Osteoblast (primary cell): ENCODE measurements around the gene KCNIP3. TPM values are rescaled to one million over a fixed set of nuclear protein-coding genes. Genes with fewer than 3 reads are reported as not detected.
A peak's percentile ranks its signal among the peaks of the same experiment; 100 is the strongest.
"Not testable (repeated sequence)": the region's sequence is repeated elsewhere in the genome, so short reads cannot be mapped to it uniquely, and the experiment has no call there.

Source experiments
- DNase-seq: peaks from one replicate; pipeline ENCODE4 v3.0.0; 2011; ENCODE audit warnings: low spot score, mixed read lengths; ENCODE audit not compliant: insufficient read length; ENCODE audit errors: missing footprints
- H2AFZ ChIP-seq: 2 replicates; pipeline ENCODE4 v1.6.0; 2011; ENCODE audit warnings: mild to moderate bottlenecking, low read length
- H3K27ac ChIP-seq: 2 replicates; pipeline ENCODE4 v1.5.1; 2011; ENCODE audit warnings: mild to moderate bottlenecking, low read depth, low read length, moderate library complexity
- H3K27me3 ChIP-seq: 2 replicates; pipeline ENCODE4 v1.6.0; 2012; ENCODE audit warnings: mild to moderate bottlenecking, control low read depth, inconsistent platforms, low read length, moderate library complexity; ENCODE audit not compliant: insufficient read depth
- H3K36me3 ChIP-seq: 2 replicates; pipeline ENCODE4 v1.5.1; 2011; ENCODE audit warnings: mild to moderate bottlenecking, low read length, control low read depth, moderate library complexity; ENCODE audit not compliant: insufficient read depth
- H3K4me1 ChIP-seq: 2 replicates; pipeline ENCODE4 v1.5.1; 2011; ENCODE audit warnings: mild to moderate bottlenecking, low read length, control low read depth, moderate library complexity; ENCODE audit not compliant: insufficient read depth
- H3K4me2 ChIP-seq: 2 replicates; pipeline ENCODE4 v1.6.0; 2011; ENCODE audit warnings: mild to moderate bottlenecking, low read length; ENCODE audit not compliant: insufficient read depth
- H3K4me3 ChIP-seq: fragments of 200-600 bp; sonication (generic); 3 replicates; pipeline ENCODE4 v1.5.1; 2012; ENCODE audit warnings: mild to moderate bottlenecking, low read length, inconsistent platforms; ENCODE audit not compliant: insufficient read depth
- H3K79me2 ChIP-seq: 2 replicates; pipeline ENCODE4 v1.6.0; 2012; ENCODE audit warnings: mild to moderate bottlenecking, low read length, control low read depth, inconsistent platforms; ENCODE audit not compliant: insufficient read depth
- H3K9me3 ChIP-seq: 2 replicates; pipeline ENCODE4 v1.5.1; 2011; ENCODE audit warnings: low read depth, low read length, control low read depth
- H4K20me1 ChIP-seq: 2 replicates; pipeline ENCODE4 v1.6.0; 2012; ENCODE audit warnings: mild to moderate bottlenecking, low read length, control low read depth; ENCODE audit not compliant: insufficient read depth
- CTCF ChIP-seq: IDR thresholded peaks from 2 replicates; pipeline ENCODE4 v1.5.1; 2011; ENCODE audit warnings: mild to moderate bottlenecking, low read depth, low read length, moderate library complexity; ENCODE audit errors: extremely low read depth
- total RNA-seq: library from RNA; depleted of rRNA; stranded (reverse); fragments of >200 nt; gene quantifications from 2 replicates; pipeline ENCODE4 v1.2.3, GENCODE V29; 2012

KCNIP3 gene
- total RNA-seq, 1 donor, result under 0.01 TPM

- Histone ChIP-seq H3K27me3 (peaks cover 7% of the 10 kb centered on the region), H2AFZ (no peak overlapping the region), H3K4me3 (no peak overlapping the region), H3K9me3 (no peaks in the 10 kb centered on the region), H3K36me3 (no peaks in the 10 kb centered on the region), H3K79me2 (no peaks in the 10 kb centered on the region), H4K20me1 (no peaks in the 10 kb centered on the region), H3K4me1 (no peaks in the 10 kb centered on the region), H3K4me2 (no peak overlapping the region), H3K27ac (no peak overlapping the region)
- TF ChIP-seq CTCF, result no peak
- peak; percentile 83 for DNase-seq
These were observed 29.5 kb upstream of the KCNIP3 start for GRCh38 chr2:95267458-95268210.

DNA sequence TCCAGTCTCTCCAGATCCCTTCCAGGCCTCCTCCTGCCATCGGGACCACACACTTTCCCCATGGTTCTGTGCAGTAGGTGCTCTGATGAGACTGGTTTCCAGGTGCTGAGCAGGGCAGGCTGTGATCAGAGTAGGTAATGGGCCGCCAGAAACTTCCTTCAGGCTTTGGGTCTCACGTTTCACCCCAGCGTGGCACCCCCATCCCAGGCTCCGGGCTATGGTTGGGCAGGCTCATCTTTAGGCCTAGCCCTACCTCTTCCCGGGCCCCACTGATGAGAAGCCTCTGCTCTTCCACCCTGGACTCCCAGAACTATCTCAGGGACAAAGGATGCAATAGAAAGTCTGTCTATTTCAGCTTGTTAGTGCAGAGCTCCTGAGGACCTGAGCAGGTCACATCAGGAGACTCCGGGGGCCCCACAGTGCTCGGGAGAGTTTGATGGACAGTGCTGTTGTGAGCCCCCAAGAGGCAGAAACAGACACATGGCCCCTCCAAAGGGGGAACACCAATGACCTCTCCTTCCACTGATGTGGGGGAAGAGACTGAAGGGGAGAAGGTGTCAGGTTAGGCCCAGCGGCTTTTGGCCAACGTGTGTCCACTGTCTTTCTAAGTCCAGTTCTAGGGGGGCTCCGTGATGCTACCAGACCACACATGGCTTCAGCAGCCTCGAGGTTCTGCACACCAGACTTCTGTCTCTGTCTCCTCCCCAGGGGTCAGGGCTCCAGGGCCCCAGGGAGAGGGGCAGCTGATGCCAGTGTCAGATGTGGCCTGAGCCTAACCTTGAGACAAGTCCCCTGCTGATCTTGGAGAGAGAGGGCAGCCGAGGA is 28.7 kb upstream of the KCNIP3 start:
- Histone ChIP-seq H3K9me3 (no peaks in the 10 kb centered on the region), H3K4me2 (no peak overlapping the region), H3K4me3 (no peak overlapping the region), H2AFZ (no peak overlapping the region), H3K4me1 (no peaks in the 10 kb centered on the region), H4K20me1 (no peaks in the 10 kb centered on the region), H3K36me3 (no peaks in the 10 kb centered on the region), H3K27ac (no peak overlapping the region), H3K27me3 (peaks cover 7% of the 10 kb centered on the region), H3K79me2 (no peaks in the 10 kb centered on the region)
- TF ChIP-seq CTCF, result no peak
- peak; percentile 51 for DNase-seq

DNA sequence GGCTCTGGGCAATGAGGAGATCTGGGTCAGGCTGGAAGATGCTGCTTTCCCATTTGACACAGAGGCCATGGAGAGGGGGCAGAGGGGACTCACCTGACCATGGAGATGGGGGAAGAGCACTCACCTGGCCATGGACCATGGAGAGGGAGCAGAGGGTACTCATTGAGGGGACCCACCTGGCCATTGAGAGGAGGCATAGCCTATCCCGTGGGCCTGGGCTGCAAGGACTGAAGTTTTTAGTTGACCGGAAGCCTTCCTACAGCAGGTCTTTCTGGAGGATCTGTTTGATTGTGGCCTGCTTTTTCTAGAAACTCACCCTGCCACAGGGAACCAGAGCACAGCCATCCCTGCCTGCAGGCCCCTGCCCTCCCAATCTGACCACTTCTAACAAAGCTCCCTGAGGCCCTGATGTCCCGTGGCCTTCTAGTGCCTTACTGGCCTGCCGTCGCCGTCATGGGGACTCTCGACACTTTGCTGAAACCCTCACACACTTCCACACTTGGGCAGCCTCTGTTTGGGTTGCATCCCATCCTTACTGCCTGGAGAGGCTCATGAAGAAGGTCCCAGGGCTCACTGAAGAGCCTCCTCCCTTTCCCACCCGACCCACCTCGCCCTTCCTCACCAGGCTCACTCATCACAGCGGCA is 28.0 kb upstream of the KCNIP3 start:
- Histone ChIP-seq H3K27ac (no peak overlapping the region), H3K27me3 (peaks cover 7% of the 10 kb centered on the region), H3K9me3 (no peaks in the 10 kb centered on the region), H3K4me2 (no peak overlapping the region), H3K36me3 (no peaks in the 10 kb centered on the region), H3K79me2 (no peaks in the 10 kb centered on the region), H2AFZ (no peak overlapping the region), H4K20me1 (no peaks in the 10 kb centered on the region), H3K4me1 (no peaks in the 10 kb centered on the region), H3K4me3 (no peak overlapping the region)
- DNase-seq, result peak; percentile 69
- TF ChIP-seq CTCF, result no peak

GRCh38 chr2:95269745-95270144 is 27.4 kb upstream of the KCNIP3 start:
- H3K36me3 ChIP-seq, H2AFZ ChIP-seq, H3K27me3 ChIP-seq, DNase-seq, H3K9me3 ChIP-seq, H3K4me1 ChIP-seq, H3K27ac ChIP-seq, H3K4me2 ChIP-seq, H4K20me1 ChIP-seq, H3K4me3 ChIP-seq, H3K79me2 ChIP-seq: not testable (repeated sequence)
